ENCODE results near the gene ZNF331. TPM values are rescaled to one million over a fixed set of nuclear protein-coding genes. Genes with fewer than 3 reads are reported as not detected.
"Not testable (repeated sequence)": the region's sequence is repeated elsewhere in the genome, so short reads cannot be mapped to it uniquely, and the experiment has no call there.

The ZNF331 gene
- total RNA-seq = 4.2 and 7.2 TPM in 2 replicates

GRCh38 chr19:53537521-53538377 is at the start of gene ZNF331:
Gene ZNF331, plus strand, starts transcription at chr19:53538145. Its CDS starts 31,232 bp downstream, at chr19:53569377.
- peak; percentile 45 to 74 for DNase-seq (ENCODE audit: low read depth in 2 of 2)

- no peak for DNase-seq (ENCODE audit: low read depth in 2 of 2)
Observed at GRCh38 chr19:53492153-53492552, 45.8 kb upstream of the ZNF331 start.

DNA sequence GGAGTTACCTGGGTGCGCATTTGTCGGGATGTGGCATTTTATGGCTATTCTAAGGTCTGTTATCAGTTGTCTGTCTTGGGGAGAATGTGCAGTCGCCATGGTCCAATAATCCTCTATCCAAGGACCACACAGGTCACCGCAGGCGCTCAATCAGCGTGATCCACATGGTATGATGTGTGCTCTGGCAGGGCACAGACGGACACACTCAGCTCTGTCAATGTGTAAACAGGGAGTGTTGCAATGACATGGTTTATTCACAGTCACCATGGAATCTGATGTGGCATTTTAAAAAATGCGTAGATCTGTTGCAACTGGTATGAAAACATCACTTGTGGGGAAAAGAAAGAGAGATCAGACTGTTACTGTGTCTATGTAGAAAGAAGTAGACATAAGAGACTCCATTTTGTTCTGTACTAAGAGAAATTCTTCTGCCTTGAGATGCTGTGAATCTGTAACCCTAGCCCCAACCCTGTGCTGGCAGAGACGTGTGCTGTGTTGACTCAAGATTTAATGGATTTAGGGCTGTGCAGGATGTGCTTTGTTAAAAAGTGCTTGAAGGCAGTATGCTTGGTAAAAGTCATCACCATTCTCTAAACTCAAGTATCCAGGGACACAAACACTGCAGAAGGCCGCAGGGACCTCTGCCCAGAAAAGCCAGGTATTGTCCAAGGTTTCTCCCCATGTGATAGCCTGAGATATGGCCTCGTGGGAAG is 40.5 kb upstream of the ZNF331 start:
- not testable (repeated sequence) for DNase-seq (ENCODE audit: low read depth in 2 of 2)

DNA sequence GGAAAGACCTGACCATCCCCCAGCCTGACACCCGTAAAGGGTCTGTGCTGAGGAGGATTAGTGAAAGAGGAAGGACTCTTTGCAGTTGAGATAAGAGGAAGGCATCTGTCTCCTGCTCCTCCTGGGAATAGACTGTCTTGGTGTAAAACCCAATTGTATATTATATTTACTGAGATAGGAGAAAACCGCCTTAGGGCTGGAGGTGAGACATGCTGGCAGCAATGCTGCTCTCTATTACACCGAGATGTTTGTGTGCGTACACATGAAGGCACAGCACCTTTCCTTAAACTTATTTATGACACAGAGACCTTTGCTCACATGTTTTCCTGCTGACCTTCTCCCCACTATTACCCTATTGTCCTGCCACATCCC is 39.9 kb upstream of the ZNF331 start:
- DNase-seq (ENCODE audit: low read depth in 2 of 2) = not testable (repeated sequence)

- not testable (repeated sequence) for DNase-seq (ENCODE audit: low read depth in 2 of 2)
Observed at GRCh38 chr19:53503151-53503550, 34.8 kb upstream of the ZNF331 start.

- DNase-seq (ENCODE audit: low read depth in 2 of 2) = peak; percentile 56 to 64
Observed at GRCh38 chr19:53503671-53504364, 34.1 kb upstream of the ZNF331 start.

DNA sequence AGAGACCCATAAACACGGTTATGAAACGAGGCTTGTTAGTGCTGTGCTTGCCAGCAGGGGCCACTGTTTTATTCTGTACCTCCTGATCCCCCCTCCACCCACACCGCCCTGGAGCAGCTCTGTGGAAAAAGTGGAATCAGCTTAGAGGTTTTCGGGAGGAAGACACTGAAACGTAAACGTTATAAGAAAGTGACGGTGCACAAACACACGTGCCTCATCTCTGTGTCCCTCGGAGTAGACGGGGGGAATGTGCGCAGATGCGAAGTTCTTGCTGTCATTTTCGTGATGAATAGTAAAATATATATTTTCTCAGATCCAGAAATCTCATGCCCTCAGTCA is 33.6 kb upstream of the ZNF331 start:
- DNase-seq (ENCODE audit: low read depth in 2 of 2) = peak in 1 of 2 donors; percentile 38

- DNase-seq (ENCODE audit: low read depth in 2 of 2) = peak in 1 of 2 donors; percentile 14
Observed at GRCh38 chr19:53504885-53505284, 33.1 kb upstream of the ZNF331 start.

DNA sequence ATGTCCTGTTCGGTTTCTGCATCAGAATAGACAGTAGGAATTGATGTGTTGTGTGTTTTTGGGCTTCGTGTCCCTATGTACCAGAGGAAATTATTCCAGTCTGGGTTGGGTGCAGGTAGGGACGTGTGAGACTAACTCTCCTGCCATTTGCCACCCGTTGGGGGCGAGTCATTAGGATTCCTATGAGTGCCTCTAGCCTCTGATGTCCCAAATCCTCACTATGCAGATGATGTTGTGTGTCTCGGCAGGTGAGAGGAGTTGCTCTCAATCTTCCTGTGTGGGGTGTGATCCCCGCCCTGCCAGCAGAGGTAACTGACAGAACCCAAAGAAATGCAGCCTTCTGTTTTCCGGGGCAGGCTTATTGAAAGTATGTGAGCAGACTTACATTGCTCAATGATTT is 31.2 kb upstream of the ZNF331 start:
- DNase-seq (ENCODE audit: low read depth in 2 of 2) = no peak

DNA sequence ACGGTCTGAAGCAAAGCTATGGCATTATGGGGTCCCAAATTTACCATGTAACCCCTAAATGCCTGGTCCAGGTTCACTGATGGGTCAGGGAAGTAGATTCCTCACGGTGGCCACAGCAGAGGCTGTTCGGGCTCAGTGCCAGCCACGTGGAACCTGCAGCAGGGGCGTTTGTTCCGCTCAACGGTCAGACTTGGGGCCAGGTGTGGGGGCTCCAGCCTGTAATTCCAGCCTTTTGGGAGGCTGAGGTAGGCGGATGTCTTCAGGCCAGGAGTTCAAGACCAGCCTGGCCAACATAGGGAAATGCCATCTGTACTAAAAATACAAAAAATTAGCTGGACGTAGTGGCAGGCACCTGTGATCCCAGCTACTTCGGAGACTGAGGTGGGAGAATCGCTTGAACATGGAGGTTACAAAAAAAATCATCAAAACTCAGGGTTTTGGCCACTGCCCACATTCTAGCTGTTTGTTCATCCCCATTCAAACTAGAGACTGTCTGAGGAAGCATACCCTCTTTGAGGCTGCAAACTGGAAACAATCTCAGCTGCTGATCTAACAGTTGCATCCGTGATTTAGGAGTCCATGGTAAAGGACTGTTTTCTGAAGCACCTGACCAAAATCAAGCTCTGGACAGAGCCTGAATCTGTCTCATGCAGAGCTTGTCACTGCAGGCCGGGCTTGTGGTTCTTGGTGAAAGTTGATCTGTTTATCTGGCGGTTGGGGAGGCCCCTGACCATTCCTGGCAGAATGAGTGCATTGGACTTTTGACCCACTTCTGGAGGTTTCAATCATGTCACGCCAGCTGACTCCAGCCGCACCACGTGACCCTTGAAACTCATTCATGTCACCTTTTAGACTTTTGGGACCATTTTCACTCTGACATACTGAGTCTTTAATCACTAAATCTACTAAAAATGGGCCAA is 30.2 kb upstream of the ZNF331 start:
- DNase-seq (ENCODE audit: low read depth in 2 of 2) = no peak

DNA sequence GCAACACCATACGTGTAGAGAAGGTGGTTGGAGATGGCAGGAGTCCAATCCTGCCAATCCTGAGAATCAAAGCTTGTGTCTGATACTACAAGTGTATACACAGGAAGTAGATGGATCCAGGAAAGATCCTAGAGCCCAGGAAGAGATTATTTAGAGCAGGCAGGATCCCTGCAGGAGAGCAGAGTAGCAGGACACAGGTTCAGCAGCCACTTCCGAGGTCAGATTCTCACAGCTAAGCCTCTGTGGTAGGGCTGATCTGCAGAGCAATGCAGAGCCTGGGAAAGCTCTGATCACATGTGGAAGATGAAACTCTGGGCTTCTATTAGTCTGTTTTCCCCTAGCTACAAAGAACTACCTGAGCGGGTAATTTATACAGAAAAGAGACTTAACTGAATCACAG is 28.5 kb upstream of the ZNF331 start:
- no peak for DNase-seq (ENCODE audit: low read depth in 2 of 2)

DNA sequence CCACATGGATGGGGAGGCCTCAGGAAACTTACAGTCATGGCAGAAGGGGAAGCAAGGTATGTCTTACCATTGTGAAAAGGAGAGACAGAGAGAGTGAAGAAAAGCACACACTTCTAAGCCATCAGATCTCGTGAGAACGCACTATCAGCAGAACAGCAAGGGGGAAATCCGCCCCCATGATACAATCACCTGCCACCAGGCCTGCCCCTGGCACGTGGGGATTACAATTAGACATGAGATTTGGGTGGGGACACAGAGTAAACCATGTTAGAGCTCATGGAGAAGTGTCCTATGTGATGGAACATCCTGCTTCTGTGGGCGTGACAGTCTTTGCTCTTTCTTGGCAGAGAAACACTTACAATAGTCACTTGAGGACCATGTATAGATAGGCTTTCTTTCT is 28.1 kb upstream of the ZNF331 start:
- DNase-seq (ENCODE audit: low read depth in 2 of 2) = no peak

- no peak for DNase-seq (ENCODE audit: low read depth in 2 of 2)
Observed at GRCh38 chr19:53511357-53511756, 26.6 kb upstream of the ZNF331 start.

GRCh38 chr19:53511933-53512374 is 26.0 kb upstream of the ZNF331 start:
- DNase-seq (ENCODE audit: low read depth in 2 of 2) = peak; percentile 35 to 81

DNA sequence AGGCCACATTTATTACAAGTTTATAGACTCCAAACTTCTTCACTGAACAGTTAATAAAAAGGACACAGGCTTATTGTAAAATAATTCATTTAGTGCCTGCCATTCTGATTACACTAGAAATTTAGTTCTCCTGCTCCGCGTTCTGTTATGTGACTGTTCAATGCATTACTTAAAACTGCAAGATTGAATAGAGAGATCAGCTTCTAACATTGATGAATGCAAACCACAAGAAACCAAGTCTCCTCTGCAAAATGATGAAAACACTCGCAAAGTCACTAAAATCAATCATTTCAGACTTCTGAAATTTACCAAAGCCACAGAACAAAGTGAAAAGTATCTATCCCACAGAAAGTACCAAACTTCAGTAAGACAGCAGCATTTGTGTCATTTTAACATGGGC is 22.9 kb upstream of the ZNF331 start:
- DNase-seq (ENCODE audit: low read depth in 2 of 2) = not testable (repeated sequence)

GRCh38 chr19:53517114-53517741 is 20.7 kb upstream of the ZNF331 start:
- DNase-seq (ENCODE audit: low read depth in 2 of 2) = no peak

- no peak for DNase-seq (ENCODE audit: low read depth in 2 of 2)
Observed at GRCh38 chr19:53518121-53518520, 19.8 kb upstream of the ZNF331 start.

GRCh38 chr19:53518716-53519115 is 19.2 kb upstream of the ZNF331 start:
- no peak for DNase-seq (ENCODE audit: low read depth in 2 of 2)

GRCh38 chr19:53519446-53519845 is 18.5 kb upstream of the ZNF331 start:
- DNase-seq (ENCODE audit: low read depth in 2 of 2) = peak; percentile 76 to 87

GRCh38 chr19:53520163-53520546 is 17.8 kb upstream of the ZNF331 start:
- no peak for DNase-seq (ENCODE audit: low read depth in 2 of 2)

Measured in dermis microvascular lymphatic vessel endothelial cell (primary cell).